ENCODE results near the gene C5AR1.
"Not testable (repeated sequence)": the region's sequence is repeated elsewhere in the genome, so short reads cannot be mapped to it uniquely, and the experiment has no call there.

DNA sequence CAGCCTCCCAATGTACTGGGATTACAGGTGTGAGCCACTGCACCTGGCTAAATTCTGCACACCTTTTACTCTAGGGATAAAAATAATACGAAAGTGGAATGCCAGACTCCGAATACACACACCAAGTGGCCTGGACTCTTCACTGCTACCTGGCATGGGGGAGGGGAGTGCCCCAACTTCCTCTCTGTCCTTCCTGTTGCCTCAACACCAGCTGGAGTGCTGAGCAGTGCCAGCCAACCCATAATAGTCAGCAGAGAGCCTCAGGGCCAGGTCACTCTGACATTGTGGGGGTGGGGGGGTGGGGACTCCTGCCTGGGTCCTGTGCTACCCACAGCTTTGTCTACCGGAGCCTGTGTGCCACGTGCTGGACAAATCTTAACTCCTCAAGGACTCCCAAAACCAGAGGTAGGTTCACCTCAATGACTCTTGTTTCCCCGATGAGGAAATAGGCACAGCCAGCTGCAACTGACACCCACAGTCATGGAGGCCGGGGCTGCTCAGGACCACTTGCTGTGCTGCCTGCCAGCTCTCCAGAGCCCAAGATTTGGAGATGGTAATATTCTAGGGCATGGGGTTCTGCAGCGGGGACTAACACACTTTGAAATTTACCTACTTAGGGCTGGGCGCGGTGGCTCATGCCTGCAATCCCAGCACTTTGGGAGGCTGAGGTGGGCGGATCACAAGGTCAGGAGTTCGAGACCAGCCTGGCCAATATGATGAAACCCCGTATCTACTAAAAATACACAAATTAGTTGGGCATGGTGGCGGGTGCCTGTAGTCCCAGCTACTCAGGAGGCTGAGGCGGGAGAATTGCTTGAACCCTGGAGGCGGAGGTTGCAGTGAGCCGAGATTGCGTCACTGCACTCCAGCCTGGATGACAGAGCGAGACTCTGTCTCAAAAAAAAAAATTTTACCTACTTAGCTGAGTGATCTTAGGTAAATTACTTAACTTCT, 27.4 kb downstream of the C5AR1 start:
- TF ChIP-seq CTCF, POLR2A (IDR thresholded peaks at IDR 0.05): not testable (repeated sequence)

All from Peyer's patch (tissue), 4 donors.